K562 (cell line): Measurements from ENCODE around the gene MAP2K6. TPM values are rescaled to one million over a fixed set of nuclear protein-coding genes. Genes with fewer than 3 reads are reported as not detected.
"Not testable (repeated sequence)": the region's sequence is repeated elsewhere in the genome, so short reads cannot be mapped to it uniquely, and the experiment has no call there.

Experiments used
- ATAC-seq: fragments of 200-7000 bp; cut with Tn5 transposase; 3 replicates; pipeline ENCODE4 v1.9.1; 2020; ENCODE audit warnings: moderate library complexity
- BruUV-seq: library from RNA; stranded (reverse); fragments of 400-500 nt; replicated peaks from 2 replicates; lab custom pipeline; 2021; lab: Mats Ljungman, UMichigan
- CTCF ChIA-PET: fragments of 300-600 bp; formaldehyde crosslinking; extraction: SDS; loops from one replicate; lab custom pipeline; 2021; ENCODE audit warnings: low intra/inter-chr PET ratio; lab: Yijun Ruan, JAX
- POLR2A ChIA-PET: fragments of 300-600, 350-650 bp; sonication (Branson Sonifier 250); formaldehyde crosslinking; extraction: SDS; loops from one replicate; lab custom pipeline; 2021; ENCODE audit warnings: antibody characterized with exemption, inconsistent platforms; lab: Yijun Ruan, JAX
- DNase-seq, 4 experiments: peaks; one replicate each; pipeline versions ENCODE4 v3.0.0 to v3.0.0-alpha.2; 2011 to 2018; ENCODE audit warnings: low spot score in 3 of 4, mixed read lengths in 3 of 4; ENCODE audit errors: extremely low read depth in 1 of 4
- FAIRE-seq: peaks from 2 replicates; lab custom pipeline; 2011; peaks lifted over from hg19 to GRCh38; lab: Jason Lieb, UNC
- H2AFZ ChIP-seq: 2 replicates; pipeline ENCODE4 v1.6.0; 2011; ENCODE audit warnings: low read depth, low read length, control low read depth, inconsistent platforms
- H3K27ac ChIP-seq: fragments of 200-600 bp; 3 replicates; pipeline ENCODE4 v1.8.0; 2011; ENCODE audit warnings: low read depth, mild to moderate bottlenecking, control low read depth, inconsistent platforms, low read length, moderate library complexity, mixed read lengths; ENCODE audit errors: extremely low read depth
- H3K27me3 ChIP-seq, 2 experiments: fragments of 300-600 bp in 1 of 2; 2 replicates in 1 of 2; 3 replicates in 1 of 2; pipeline versions ENCODE4 v1.6.0 to v1.8.0; 2011; ENCODE audit warnings: inconsistent platforms in 2 of 2, low read length in 2 of 2, mild to moderate bottlenecking in 1 of 2, mixed read lengths in 1 of 2, moderate library complexity in 1 of 2; ENCODE audit not compliant: control insufficient read depth in 2 of 2, insufficient read depth in 2 of 2
- H3K36me3 ChIP-seq: fragments of 300-600 bp; 3 replicates; pipeline ENCODE4 v1.8.0; 2011; ENCODE audit warnings: mild to moderate bottlenecking, low read length, inconsistent platforms; ENCODE audit not compliant: control insufficient read depth, insufficient read depth
- H3K4me1 ChIP-seq, 2 experiments: fragments of 200-600 bp in 1 of 2; replicated peaks in 1 of 2; 2 replicates in 1 of 2; 3 replicates in 1 of 2; pipeline versions ENCODE4 v1.5.1 to v1.8.0; 2011; ENCODE audit warnings: inconsistent platforms in 2 of 2, low read length in 2 of 2, mild to moderate bottlenecking in 1 of 2, mixed read lengths in 1 of 2, moderate library complexity in 1 of 2; ENCODE audit not compliant: control insufficient read depth in 2 of 2, insufficient read depth in 2 of 2
- H3K4me2 ChIP-seq: 2 replicates; pipeline ENCODE4 v1.6.1; 2011; ENCODE audit warnings: low read length, control low read depth, inconsistent platforms, mixed read lengths; ENCODE audit not compliant: insufficient read depth
- H3K4me3 ChIP-seq: fragments of 200-600 bp; sonication (generic), shearing (Covaris generic); 2 replicates; pipeline ENCODE4 v1.5.1; 2016; ENCODE audit warnings: control low read depth, inconsistent platforms
- H3K79me2 ChIP-seq: fragments of 200-600 bp; 3 replicates; pipeline ENCODE4 v1.8.0; 2011; ENCODE audit warnings: low read length, inconsistent platforms; ENCODE audit not compliant: control insufficient read depth, insufficient read depth
- H3K9ac ChIP-seq, 2 experiments: 2 replicates each; pipeline versions ENCODE4 v1.6.0 to v1.6.1; 2011; ENCODE audit warnings: low read depth in 2 of 2, low read length in 2 of 2, control low read depth in 1 of 2, inconsistent platforms in 1 of 2, mild to moderate bottlenecking in 1 of 2, mixed read lengths in 1 of 2; ENCODE audit not compliant: insufficient read depth in 1 of 2
- H3K9me1 ChIP-seq: one replicate; pipeline ENCODE4 v1.6.0; 2011; ENCODE audit warnings: inconsistent platforms, mild to moderate bottlenecking, low read length, moderate library complexity; ENCODE audit not compliant: control insufficient read depth, insufficient read depth
- H3K9me3 ChIP-seq: replicated peaks from 2 replicates; pipeline ENCODE4 v1.5.1; 2011; ENCODE audit warnings: low read depth, low read length, inconsistent platforms; ENCODE audit not compliant: control insufficient read depth, insufficient read depth
- H4K20me1 ChIP-seq: replicated peaks from 2 replicates; pipeline ENCODE4 v1.6.1; 2011; ENCODE audit warnings: low read length, inconsistent platforms, mixed read lengths; ENCODE audit not compliant: control insufficient read depth, insufficient read depth
- MECOM ChIP-seq: fragments of 250-450 bp; sonication (Bioruptor Pico); IDR thresholded peaks from 2 replicates; pipeline ENCODE4 v1.8.0; 2022; ENCODE audit warnings: inconsistent platforms
- NCOR1 ChIP-seq: fragments of 450-650 bp; IDR thresholded peaks from 2 replicates; pipeline ENCODE4 v1.6.1; 2016; ENCODE audit warnings: mild to moderate bottlenecking, moderate library complexity
- NFE2L1 ChIP-seq: fragments of 450-650 bp; IDR thresholded peaks from 2 replicates; pipeline ENCODE4 v1.6.1; 2016; ENCODE audit warnings: missing genetic modification characterization, low read depth, mild to moderate bottlenecking, missing compliant biosample characterization, moderate library complexity, borderline replicate concordance
- RBM34 ChIP-seq: fragments of 200-400 bp; formaldehyde crosslinking; IDR thresholded peaks from 2 replicates; pipeline ENCODE4 v1.6.1; 2018; ENCODE audit warnings: low read length, borderline replicate concordance; ENCODE audit not compliant: insufficient read depth
- ZNF347 ChIP-seq: fragments of 450-650 bp; formaldehyde crosslinking; IDR thresholded peaks from 2 replicates; pipeline ENCODE4 v1.4.0; 2020; ENCODE audit warnings: low read depth, mild to moderate bottlenecking, moderate library complexity
- ZNF699 ChIP-seq: fragments of 250-450 bp; sonication (Bioruptor Pico); IDR thresholded peaks from 2 replicates; pipeline ENCODE4 v1.8.0; 2021; ENCODE audit warnings: mild to moderate bottlenecking, moderate library complexity; ENCODE audit not compliant: insufficient replicate concordance
- ZNF75A ChIP-seq: fragments of 450-650 bp; formaldehyde crosslinking; IDR thresholded peaks from 2 replicates; pipeline ENCODE4 v1.4.0; 2020; ENCODE audit warnings: mild to moderate bottlenecking
- WGBS: fragments of 100-300 bp; shearing (Covaris generic); methylation state at CpG from one replicate; pipeline ENCODE4 v1.1.6; 2016; ENCODE audit warnings: low coverage, mixed read lengths; ENCODE audit not compliant: insufficient coverage; ENCODE audit errors: missing lambda C conversion rate; 5-methylcytosine and 5-hydroxymethylcytosine counted together
- in situ Hi-C: fragments of 300-500 bp; cut with MboI; formaldehyde crosslinking; loops from 4 replicates; pipeline ENCODE4 v1.15.0; 2018; ENCODE audit warnings: inconsistent platforms, mixed read lengths
- intact Hi-C: fragments of 100-400 bp; cut with micrococcal nuclease; formaldehyde crosslinking; loops from 2 replicates; pipeline ENCODE4 v1.14.2; 2022
- polyA plus RNA-seq, 8 experiments: library from polyadenylated mRNA; depleted of rRNA in 4 of 8; stranded (reverse) in 5 of 8; unstranded in 3 of 8; fragments of >200 nt; fragmentation: Nextera tagmentation in 2 of 8; fragmentation: Illumina TruSeq in 1 of 8; extraction: Ambion mirVana in 2 of 8; extraction: Trizol in 1 of 8; gene quantifications; 2 replicates each; pipeline versions ENCODE4 v1.2.1 to v1.2.3, GENCODE V29; 2011 to 2014; ENCODE audit warnings: inconsistent platforms in 1 of 8, missing spikeins in 1 of 8
- total RNA-seq, 7 experiments: library from RNA; depleted of rRNA in 6 of 7; stranded (reverse); fragments of >200 nt in 6 of 7; fragmentation: Illumina TruSeq in 2 of 7; extraction: Trizol in 2 of 7; gene quantifications; 2 replicates each; pipeline versions ENCODE4 v1.2.1 to v1.2.3, GENCODE V29; 2011 to 2021; ENCODE audit warnings: low replicate concordance in 1 of 7
- TF ChIP-seq, protein P1 (sequence below): fragments of 250-450 bp; sonication (Bioruptor Pico); IDR thresholded peaks from 2 replicates; pipeline ENCODE4 v1.5.0; 2020; ENCODE audit warnings: mild to moderate bottlenecking
- TF ChIP-seq, protein P2 (sequence below): fragments of 450-650 bp; IDR thresholded peaks from 2 replicates; pipeline ENCODE4 v1.6.1; 2016

Gene MAP2K6
- total and polyA plus RNA-seq, 9 of the 15 experiments (the other 6 are each of a cell fraction or from before 2014, with no cell fraction given): 0.07 to 0.13 TPM; not detected in 7

DNA sequence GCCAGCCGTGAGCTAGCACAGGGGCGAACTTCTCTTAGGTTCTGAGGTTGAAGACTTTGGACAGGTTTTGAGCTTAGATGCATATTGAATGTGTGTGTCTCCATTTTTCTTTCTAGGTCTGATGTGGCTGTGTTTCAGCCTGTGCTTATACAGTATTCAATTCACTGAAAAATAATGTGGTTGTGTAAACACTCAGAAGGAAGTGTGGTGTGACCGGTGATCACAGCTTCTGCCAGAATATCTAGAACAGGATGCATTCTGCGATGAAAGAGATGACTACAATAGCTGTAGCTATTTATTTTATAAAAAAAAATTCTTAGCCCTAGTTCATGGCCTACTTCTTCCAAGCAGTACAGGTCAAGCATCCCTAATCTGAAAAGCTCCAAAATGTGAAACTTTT lies 64.4 kb downstream of the MAP2K6 start:
- no peak overlapping the region for H3K27ac ChIP-seq
- TF ChIP-seq ZNF699 (CRISPR knock-in tag) (no peak), ZNF75A (no peak), RBM34 (no peak), NCOR1 (no peak), NFE2L1 (tag) (no peak), ZNF347 (no peak), MECOM (no peak)
- TF ChIP-seq, protein P1, sequence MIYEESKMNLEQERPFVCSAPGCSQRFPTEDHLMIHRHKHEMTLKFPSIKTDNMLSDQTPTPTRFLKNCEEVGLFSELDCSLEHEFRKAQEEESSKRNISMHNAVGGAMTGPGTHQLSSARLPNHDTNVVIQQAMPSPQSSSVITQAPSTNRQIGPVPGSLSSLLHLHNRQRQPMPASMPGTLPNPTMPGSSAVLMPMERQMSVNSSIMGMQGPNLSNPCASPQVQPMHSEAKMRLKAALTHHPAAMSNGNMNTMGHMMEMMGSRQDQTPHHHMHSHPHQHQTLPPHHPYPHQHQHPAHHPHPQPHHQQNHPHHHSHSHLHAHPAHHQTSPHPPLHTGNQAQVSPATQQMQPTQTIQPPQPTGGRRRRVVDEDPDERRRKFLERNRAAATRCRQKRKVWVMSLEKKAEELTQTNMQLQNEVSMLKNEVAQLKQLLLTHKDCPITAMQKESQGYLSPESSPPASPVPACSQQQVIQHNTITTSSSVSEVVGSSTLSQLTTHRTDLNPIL: no peak
- TF ChIP-seq, protein P2, sequence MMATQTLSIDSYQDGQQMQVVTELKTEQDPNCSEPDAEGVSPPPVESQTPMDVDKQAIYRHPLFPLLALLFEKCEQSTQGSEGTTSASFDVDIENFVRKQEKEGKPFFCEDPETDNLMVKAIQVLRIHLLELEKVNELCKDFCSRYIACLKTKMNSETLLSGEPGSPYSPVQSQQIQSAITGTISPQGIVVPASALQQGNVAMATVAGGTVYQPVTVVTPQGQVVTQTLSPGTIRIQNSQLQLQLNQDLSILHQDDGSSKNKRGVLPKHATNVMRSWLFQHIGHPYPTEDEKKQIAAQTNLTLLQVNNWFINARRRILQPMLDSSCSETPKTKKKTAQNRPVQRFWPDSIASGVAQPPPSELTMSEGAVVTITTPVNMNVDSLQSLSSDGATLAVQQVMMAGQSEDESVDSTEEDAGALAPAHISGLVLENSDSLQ: no peak
- in situ Hi-C loops: no loop called here
- intact Hi-C loops: no loop called here
- no peaks in the 10 kb centered on the region for H3K79me2 ChIP-seq
- H3K9me3 ChIP-seq: no peaks in the 10 kb centered on the region
- ChIA-PET POLR2A (interaction anchor here (0.6 kb wide), 1 partner anchor 17 kb away, joined by 3 read pairs; no protein-coding TSS in a partner anchor), CTCF (no interaction called here)
- H3K4me2 ChIP-seq: no peak overlapping the region
- H4K20me1 ChIP-seq: no peaks in the 10 kb centered on the region
- DNase-seq (no peak), ATAC-seq (no peak), FAIRE-seq (no peak)
- no peaks in the 10 kb centered on the region for H3K36me3 ChIP-seq
- H2AFZ ChIP-seq: no peak overlapping the region
- no TSS peak for BruUV-seq
- H3K4me3 ChIP-seq: no peak overlapping the region
- WGBS: 0% methylated on average over 4 of the region's 4 CpGs
- no peaks in the 10 kb centered on the region for H3K4me1 ChIP-seq
- H3K9me1 ChIP-seq: no peaks in the 10 kb centered on the region
- peaks cover 3 to 5% of the 10 kb centered on the region in 2 experiments; a peak in 2 of 5 replicates for H3K27me3 ChIP-seq
- no peak overlapping the region for H3K9ac ChIP-seq

DNA sequence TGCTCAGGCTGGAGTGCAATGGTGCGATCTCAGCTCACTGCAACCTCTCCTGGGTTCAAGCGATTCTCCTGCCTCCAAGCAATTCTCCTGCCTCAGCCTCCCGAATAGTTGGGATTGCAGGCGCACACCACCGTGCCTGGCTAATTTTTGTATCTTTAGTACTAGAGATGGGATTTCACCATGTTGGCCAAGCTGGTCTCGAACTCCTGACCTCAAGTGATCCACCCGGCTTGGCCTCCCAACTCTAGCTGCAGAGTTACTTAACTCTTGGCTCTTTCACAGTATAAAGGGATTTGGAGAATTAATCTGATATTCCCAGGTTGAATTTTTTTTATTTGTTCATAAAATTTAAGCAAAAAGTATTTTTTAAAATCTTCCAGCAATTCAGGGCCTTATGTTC lies 65.3 kb downstream of the MAP2K6 start:
- H3K9me3 ChIP-seq, H2AFZ ChIP-seq, H4K20me1 ChIP-seq, H3K79me2 ChIP-seq, BruUV-seq, ATAC-seq, H3K27me3 ChIP-seq, H3K9me1 ChIP-seq, DNase-seq, intact Hi-C loops, H3K9ac ChIP-seq, H3K27ac ChIP-seq, FAIRE-seq, POLR2A ChIA-PET, H3K36me3 ChIP-seq, CTCF ChIA-PET, in situ Hi-C loops, H3K4me2 ChIP-seq, H3K4me3 ChIP-seq, H3K4me1 ChIP-seq: not testable (repeated sequence)
- 0% methylated on average over 5 of the region's 7 CpGs for WGBS
